ENCODE data around the gene CAPSL.
"Not testable (repeated sequence)": the region's sequence is repeated elsewhere in the genome, so short reads cannot be mapped to it uniquely, and the experiment has no call there.

The CAPSL gene

GRCh38 chr5:35876454-35876853 lies 62.0 kb downstream of the CAPSL start:
- no peak for DNase-seq (ENCODE audit: low spot score)

GRCh38 chr5:35870605-35871004 lies 67.8 kb downstream of the CAPSL start:
- DNase-seq (ENCODE audit: low spot score), result no peak

GRCh38 chr5:35869685-35870277 lies 68.6 kb downstream of the CAPSL start:
- DNase-seq (ENCODE audit: low spot score), result no peak

GRCh38 chr5:35867998-35868397 lies 70.4 kb downstream of the CAPSL start:
- no peak for DNase-seq (ENCODE audit: low spot score)

GRCh38 chr5:35863159-35863558 lies 75.3 kb downstream of the CAPSL start:
- DNase-seq (ENCODE audit: low spot score), result no peak

- no peak for DNase-seq (ENCODE audit: low spot score)
These were observed 76.3 kb downstream of the CAPSL start for GRCh38 chr5:35862126-35862525.

- no peak for DNase-seq (ENCODE audit: low spot score)
These were observed 76.7 kb downstream of the CAPSL start for GRCh38 chr5:35861718-35862117.

GRCh38 chr5:35860686-35861085 lies 77.7 kb downstream of the CAPSL start:
- no peak for DNase-seq (ENCODE audit: low spot score)

GRCh38 chr5:35859101-35859661 lies 79.2 kb downstream of the CAPSL start:
- peak; percentile 5 for DNase-seq (ENCODE audit: low spot score)

- DNase-seq (ENCODE audit: low spot score), result peak; percentile 2
These were observed 80.7 kb downstream of the CAPSL start for GRCh38 chr5:35857606-35858205.

GRCh38 chr5:35856765-35857351 lies 81.6 kb downstream of the CAPSL start, which contains the start of gene IL7R:
IL7R (plus strand) TSS chr5:35856891; CDS start chr5:35856978, 87 bp downstream.
- no peak for DNase-seq (ENCODE audit: low spot score)

- DNase-seq (ENCODE audit: low spot score), result not testable (repeated sequence)
These were observed 82.1 kb downstream of the CAPSL start for GRCh38 chr5:35856186-35856764.

GRCh38 chr5:35855187-35855586 lies 83.2 kb downstream of the CAPSL start:
- DNase-seq (ENCODE audit: low spot score), result no peak
